ENCODE data around the gene CTSF.
"Not testable (repeated sequence)": the region's sequence is repeated elsewhere in the genome, so short reads cannot be mapped to it uniquely, and the experiment has no call there.

- TF ChIP-seq CTCF (IDR thresholded peaks at IDR 0.05; ENCODE audit: insufficient read depth, low read length, poor library complexity, severe bottlenecking); EZH2phosphoT487 (conservative IDR thresholded peaks at IDR 0.05; ENCODE audit: low read length): not testable (repeated sequence)
Observed at GRCh38 chr11:66606608-66607007, 38.2 kb upstream of the CTSF start.
